IPS-18c (cell line): ENCODE measurements around the gene SLC23A2.
"Not testable (repeated sequence)": the region's sequence is repeated elsewhere in the genome, so short reads cannot be mapped to it uniquely, and the experiment has no call there.

Experiments used
- H3K4me3 ChIP-seq: 2 replicates; pipeline ENCODE4 v1.7.0; 2013; ENCODE audit warnings: low read depth, mild to moderate bottlenecking, low read length, moderate library complexity; ENCODE audit not compliant: insufficient read depth
- H3K9me3 ChIP-seq: one replicate; pipeline ENCODE4 v1.6.1; 2013; ENCODE audit warnings: mild to moderate bottlenecking, low read length, moderate library complexity; ENCODE audit not compliant: control insufficient read depth, insufficient read depth

Gene SLC23A2

DNA sequence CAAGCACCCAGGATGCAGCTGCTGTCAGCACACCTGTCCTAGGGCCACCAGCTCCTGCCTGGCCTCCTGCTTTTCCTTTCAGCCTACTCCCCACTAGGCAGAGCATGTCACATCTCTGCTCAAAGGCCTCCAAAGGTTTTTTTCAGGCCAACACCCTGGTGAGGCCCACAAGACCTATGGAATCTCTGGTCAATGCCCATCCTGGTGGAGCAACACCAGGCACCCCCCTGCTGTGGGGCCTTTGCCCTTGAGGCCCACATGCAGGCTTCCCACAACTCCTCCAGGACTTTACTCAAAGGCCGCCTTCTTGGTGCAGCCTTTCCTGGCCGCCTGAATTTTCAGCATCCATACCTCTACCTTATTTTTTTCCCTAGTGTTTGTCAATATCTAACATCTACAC is 76.9 kb downstream of the SLC23A2 start:
- H3K4me3 ChIP-seq = no peak overlapping the region
- H3K9me3 ChIP-seq = no peaks in the 10 kb centered on the region

GRCh38 chr20:4924032-4924431 is 77.3 kb downstream of the SLC23A2 start:
- no peak overlapping the region for H3K4me3 ChIP-seq

DNA sequence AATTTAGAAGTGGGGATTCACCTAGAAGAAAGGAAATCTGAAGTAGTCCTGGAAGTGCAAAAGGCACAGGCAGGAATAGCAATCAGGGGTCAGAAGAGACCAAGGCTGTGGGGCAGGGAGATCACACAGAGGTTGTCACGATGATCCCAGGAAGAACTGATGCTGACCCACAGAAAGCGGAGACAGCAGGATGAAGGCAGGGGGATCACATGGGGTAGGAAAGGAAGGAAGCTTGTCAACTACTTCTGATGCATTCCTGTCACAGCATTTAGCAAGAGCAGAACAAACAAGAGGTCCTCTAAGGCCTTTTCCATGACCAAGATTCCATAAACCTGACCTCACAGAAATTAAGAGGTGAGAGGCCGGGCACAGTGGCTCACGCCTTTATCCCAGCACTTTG is 79.1 kb downstream of the SLC23A2 start:
- Histone ChIP-seq H3K4me3 (no peak overlapping the region), H3K9me3 (no peaks in the 10 kb centered on the region)

More at GRCh38 chr20:4924032-4924431, 77.3 kb downstream of the SLC23A2 start:
- H3K9me3 ChIP-seq = no peaks in the 10 kb centered on the region

DNA sequence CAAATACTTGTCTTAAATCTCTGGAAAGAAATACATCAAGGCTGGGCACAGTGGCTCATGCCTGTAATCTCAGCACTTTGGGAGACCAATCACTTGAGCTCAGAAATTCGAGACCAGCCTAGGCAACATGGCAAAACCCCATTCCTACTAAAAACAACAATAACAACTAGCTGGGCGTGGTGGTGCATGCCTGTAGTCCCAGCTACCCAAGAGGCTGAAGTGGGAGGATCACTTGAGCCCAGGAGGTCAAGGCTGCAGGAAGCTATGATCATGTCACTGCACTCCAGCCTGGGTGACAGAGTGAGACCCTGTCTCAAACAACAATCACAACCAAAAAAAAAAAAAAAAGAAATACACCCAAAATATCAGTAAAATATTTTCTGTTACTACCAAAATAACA is 80.0 kb downstream of the SLC23A2 start:
- not testable (repeated sequence) for H3K9me3 ChIP-seq, H3K4me3 ChIP-seq

- no peak overlapping the region for H3K4me3 ChIP-seq
- no peaks in the 10 kb centered on the region for H3K9me3 ChIP-seq
Observed at GRCh38 chr20:4920655-4921054, 80.7 kb downstream of the SLC23A2 start.

DNA sequence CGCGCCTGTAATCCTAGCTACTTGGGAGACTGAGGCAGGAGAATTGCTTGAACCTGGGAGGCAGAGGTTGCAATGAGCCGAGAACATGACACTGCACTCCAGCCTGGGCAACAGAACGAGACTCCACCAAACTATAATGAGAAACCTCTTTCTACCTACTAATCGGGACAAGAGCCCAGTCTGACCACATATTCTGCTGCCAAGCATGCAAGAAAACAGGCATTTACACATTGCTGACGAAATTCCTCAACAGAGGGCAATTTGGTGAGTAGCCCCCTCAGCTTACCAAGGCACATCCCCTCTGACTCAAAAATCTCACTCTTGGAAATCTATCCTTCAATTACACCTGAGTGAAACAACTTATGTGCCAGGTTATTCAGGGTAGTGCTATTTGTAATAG is 81.2 kb downstream of the SLC23A2 start:
- Histone ChIP-seq H3K4me3 (no peak overlapping the region), H3K9me3 (no peaks in the 10 kb centered on the region)

DNA sequence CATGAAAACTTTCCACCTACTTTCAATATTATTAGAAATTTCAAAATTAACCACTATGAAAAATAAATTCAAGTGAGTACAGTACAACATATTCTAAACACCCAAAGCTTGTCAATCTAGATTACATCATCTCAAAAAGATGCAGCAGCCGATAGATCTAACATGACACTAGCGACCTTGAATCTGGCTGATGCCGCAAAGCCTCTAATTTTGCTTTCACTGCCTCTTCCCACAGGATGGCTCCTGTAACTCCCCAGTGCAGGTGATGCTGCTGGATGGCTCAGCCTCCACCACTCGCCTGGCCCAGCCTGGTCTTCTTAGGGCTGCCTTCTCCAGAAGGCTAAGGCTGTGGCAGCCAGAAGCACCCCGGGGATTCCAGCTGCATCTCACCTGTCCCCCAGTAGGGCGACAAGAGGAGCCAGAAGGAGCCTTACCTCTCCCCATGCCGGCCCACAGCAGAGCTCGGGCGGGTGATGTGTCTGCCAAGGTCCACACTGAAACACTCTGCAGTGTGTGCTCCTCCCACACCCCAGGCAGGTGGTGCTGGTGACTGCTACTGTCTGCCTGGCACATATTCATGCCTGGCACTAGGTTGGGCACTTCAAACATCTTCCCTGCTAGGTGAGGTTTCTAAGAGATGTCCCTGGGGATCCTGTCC is 82.1 kb downstream of the SLC23A2 start:
- Histone ChIP-seq H3K4me3 (no peak overlapping the region), H3K9me3 (no peaks in the 10 kb centered on the region)

DNA sequence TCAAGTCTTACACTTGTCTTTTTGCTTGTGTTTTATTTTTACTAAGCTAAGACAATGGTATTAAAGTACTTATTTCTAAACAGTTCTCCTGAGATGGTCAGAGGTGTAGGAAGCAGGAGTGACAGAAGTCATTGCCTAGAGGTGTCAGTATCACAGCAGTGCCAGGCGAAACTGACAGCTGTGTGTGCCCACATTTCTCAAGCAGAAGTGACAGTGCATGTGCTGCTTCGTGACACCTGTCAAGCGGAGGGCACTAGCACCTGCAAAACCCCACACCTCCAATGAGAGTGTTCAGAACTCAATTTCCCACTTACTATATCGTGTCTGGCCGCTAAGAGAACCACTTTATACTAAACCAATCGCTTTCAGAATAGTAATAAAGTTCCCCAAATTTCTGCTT is 82.8 kb downstream of the SLC23A2 start:
- Histone ChIP-seq H3K9me3 (no peaks in the 10 kb centered on the region), H3K4me3 (no peak overlapping the region)

DNA sequence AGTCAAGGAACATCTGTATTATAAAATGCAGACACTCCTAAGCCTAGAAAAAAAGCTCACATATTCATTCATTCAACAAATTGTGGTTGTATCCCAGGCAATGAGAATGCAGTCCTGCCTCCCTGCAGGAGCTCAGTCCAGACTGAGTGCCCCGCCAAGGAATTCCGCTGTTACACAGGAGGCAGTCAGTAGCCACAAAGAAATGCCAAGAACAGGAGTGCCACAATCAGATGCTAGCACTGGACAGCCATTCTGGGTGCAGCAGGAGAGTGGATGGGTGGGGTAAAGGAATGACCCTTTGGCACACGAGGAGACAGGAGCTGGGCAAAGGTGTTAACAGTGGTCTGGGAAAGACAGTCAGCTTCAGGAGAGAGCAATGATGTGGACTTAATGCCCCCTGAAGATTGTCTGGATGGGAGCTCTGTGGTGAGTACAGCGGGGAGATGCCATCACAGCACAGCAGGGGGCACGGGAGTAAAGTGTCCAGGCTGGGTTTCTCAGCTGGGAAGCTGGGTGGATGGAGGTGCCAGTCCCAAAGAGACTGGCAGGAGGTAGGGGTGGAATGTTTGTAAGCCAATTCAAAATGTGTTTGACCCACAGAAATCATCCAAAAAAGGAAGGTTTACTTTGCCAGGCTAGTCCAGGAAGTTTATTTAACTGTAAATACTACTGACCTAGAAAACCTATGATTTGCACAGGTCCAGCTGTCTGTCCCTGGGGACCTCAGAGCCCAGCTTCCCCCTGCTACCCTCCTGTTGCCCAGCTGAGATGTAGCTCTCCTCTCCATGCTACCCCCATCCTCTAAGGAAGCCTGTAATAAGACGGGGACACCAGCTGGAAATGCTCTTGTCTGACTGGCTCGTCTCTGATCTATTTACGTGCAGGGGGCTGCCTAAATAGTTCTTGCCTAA is 84.1 kb downstream of the SLC23A2 start:
- Histone ChIP-seq H3K4me3 (no peak overlapping the region), H3K9me3 (no peaks in the 10 kb centered on the region)

DNA sequence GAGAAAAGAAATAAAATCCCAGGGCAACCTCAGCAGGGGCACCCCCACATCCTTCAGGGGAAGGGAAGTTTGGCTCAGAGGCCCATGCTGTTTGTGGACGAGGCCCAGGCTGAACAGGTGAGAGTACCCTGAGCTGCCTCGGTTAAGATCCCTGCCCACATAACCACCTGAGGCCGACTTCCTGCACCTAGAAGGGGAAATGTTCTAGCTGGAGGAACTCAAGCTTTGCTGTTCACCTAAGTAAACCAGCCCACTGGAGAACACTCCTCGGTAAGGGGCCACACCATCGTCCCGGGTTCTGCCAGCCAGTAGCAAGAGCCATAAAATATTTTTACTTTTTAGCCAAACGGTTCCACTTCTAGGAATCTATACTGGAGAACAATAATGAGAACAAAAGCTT is 88.2 kb downstream of the SLC23A2 start:
- H3K9me3 ChIP-seq = no peaks in the 10 kb centered on the region
- H3K4me3 ChIP-seq = no peak overlapping the region

GRCh38 chr20:4912380-4913142 is 88.7 kb downstream of the SLC23A2 start:
- Histone ChIP-seq H3K9me3 (no peaks in the 10 kb centered on the region), H3K4me3 (no peak overlapping the region)

- no peak overlapping the region for H3K4me3 ChIP-seq
- no peaks in the 10 kb centered on the region for H3K9me3 ChIP-seq
Observed at GRCh38 chr20:4910951-4911350, 90.4 kb downstream of the SLC23A2 start.

DNA sequence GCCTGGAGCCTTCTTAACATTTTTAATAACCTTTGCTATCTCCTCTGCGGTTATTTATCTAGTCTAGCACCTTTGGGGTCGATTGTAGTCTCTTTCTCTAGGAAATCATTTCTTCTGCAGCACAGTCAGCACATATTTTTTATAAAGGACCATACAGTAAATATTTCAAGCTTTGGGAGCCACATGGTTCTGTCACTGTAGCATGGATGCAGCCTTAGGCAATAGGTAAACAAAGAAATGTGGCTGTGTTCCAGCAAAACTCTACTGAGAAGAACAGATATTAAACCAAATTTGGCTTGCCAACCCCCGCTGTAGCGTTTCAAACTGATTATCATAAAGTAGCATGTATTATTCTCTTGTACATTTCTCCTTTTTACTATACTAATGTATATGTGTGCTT is 95.7 kb downstream of the SLC23A2 start:
- no peaks in the 10 kb centered on the region for H3K9me3 ChIP-seq
- H3K4me3 ChIP-seq = no peak overlapping the region

GRCh38 chr20:4905195-4905594 is 96.1 kb downstream of the SLC23A2 start:
- H3K9me3 ChIP-seq = no peaks in the 10 kb centered on the region
- no peak overlapping the region for H3K4me3 ChIP-seq

GRCh38 chr20:4904127-4904860 is 97.0 kb downstream of the SLC23A2 start:
- Histone ChIP-seq H3K9me3 (no peaks in the 10 kb centered on the region), H3K4me3 (no peak overlapping the region)

DNA sequence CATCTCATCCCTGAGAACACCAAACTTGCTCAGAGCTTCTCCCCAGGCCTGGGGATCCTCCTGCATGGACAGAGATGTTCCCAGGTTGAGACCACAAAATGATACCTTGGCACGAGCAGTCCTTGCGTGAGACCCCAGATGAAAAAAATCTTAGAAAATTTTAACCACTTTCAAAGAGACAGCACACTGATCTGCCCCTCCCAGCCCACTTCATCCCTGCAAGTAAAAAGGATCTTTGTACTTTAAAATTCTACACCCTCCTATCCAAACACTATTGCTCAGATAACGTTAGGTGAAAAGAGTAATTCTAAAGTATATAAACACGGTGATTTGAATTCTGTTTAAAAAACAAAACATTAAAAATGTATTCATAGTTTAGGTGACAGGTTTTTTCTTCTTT is 98.5 kb downstream of the SLC23A2 start:
- Histone ChIP-seq H3K9me3 (no peaks in the 10 kb centered on the region), H3K4me3 (no peak overlapping the region)
